Esophagus (tissue), 2 donors: ENCODE measurements around the gene ZBTB20. TPM values are rescaled to one million over a fixed set of nuclear protein-coding genes. Genes with fewer than 3 reads are reported as not detected.

Experiments
- H3K27ac ChIP-seq, 2 donors: one replicate each; pipeline ENCODE4 v1.5.1; 2013; ENCODE audit warnings: low read depth in 2 of 2, mild to moderate bottlenecking in 2 of 2, inconsistent platforms in 1 of 2, low read length in 1 of 2, moderate library complexity in 1 of 2
- H3K27me3 ChIP-seq, 2 donors: one replicate each; pipeline ENCODE4 v1.6.1; 2013; ENCODE audit warnings: low read length in 2 of 2, control low read depth in 1 of 2, mild to moderate bottlenecking in 1 of 2; ENCODE audit not compliant: insufficient read depth in 2 of 2, control insufficient read depth in 1 of 2
- H3K36me3 ChIP-seq, 2 donors: one replicate each; pipeline ENCODE4 v1.6.1; 2013; ENCODE audit warnings: low read length in 1 of 2; ENCODE audit not compliant: control insufficient read depth in 2 of 2, insufficient read depth in 2 of 2
- H3K4me1 ChIP-seq, 2 donors: one replicate each; pipeline ENCODE4 v1.6.1; 2013; ENCODE audit warnings: low read length in 1 of 2; ENCODE audit not compliant: control insufficient read depth in 2 of 2, insufficient read depth in 2 of 2
- H3K4me3 ChIP-seq, 2 donors: one replicate each; pipeline ENCODE4 v1.5.1; 2013; ENCODE audit warnings: low read length in 2 of 2, mild to moderate bottlenecking in 2 of 2, low read depth in 1 of 2, moderate library complexity in 1 of 2
- H3K9me3 ChIP-seq, 2 donors: one replicate each; pipeline ENCODE4 v1.6.1; 2013; ENCODE audit warnings: mild to moderate bottlenecking in 2 of 2, low read depth in 1 of 2, low read length in 1 of 2, moderate library complexity in 1 of 2; ENCODE audit not compliant: control insufficient read depth in 2 of 2, insufficient read depth in 1 of 2
- WGBS, 2 donors: extraction: QIAGEN DNeasy Blood & Tissue Kit; methylation state at CpG; one replicate each; pipeline ENCODE4 v1.1.7; 2013; 5-methylcytosine and 5-hydroxymethylcytosine counted together
- polyA plus RNA-seq, 2 donors: library from polyadenylated mRNA; stranded (reverse); fragments of 200-250 nt; gene quantifications; one replicate each; pipeline ENCODE4 v1.2.3, GENCODE V29; 2013
- donor health status: healthy with polysubstance abuse.
- donor health status: Bipolar disorder and iron deficiency.

The ZBTB20 gene
- polyA plus RNA-seq, 2 donors = 0.16 to 1.3 TPM

DNA sequence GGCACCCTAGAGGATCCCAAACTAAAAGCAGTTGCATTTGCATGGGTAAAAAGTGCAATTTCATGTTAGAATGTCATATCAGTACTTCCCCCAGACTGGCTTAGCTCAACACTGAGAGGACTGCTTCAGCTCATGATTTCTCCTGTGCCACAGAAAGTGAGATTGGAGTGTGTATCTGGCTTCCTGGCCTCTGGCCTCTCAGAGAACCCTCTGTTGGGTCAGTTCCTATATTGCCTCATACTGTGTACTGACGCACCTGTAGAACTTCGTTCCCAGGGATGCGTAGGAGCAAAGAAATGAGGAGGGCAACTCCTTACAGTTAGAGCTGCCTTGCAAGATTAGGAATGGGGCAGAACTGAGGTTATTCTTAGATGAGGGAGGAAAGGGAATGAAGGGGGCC, 512.5 kb downstream of the ZBTB20 start:
- no peak overlapping the region for H3K4me3 ChIP-seq
- 95 to 97% methylated on average over 3 of the region's 3 CpGs for WGBS, 2 donors
- H3K36me3 ChIP-seq = no peaks in the 10 kb centered on the region
- H3K4me1 ChIP-seq = no peaks in the 10 kb centered on the region
- no peak overlapping the region for H3K27ac ChIP-seq
- H3K9me3 ChIP-seq = no peaks in the 10 kb centered on the region
- no peaks in the 10 kb centered on the region for H3K27me3 ChIP-seq

- no peaks in the 10 kb centered on the region for H3K9me3 ChIP-seq
- 89 to 95% methylated on average over 1 of the region's 1 CpG for WGBS, 2 donors
- H3K4me1 ChIP-seq = no peaks in the 10 kb centered on the region
- no peaks in the 10 kb centered on the region for H3K27me3 ChIP-seq
- no peak overlapping the region for H3K27ac ChIP-seq
- no peaks in the 10 kb centered on the region for H3K36me3 ChIP-seq
- H3K4me3 ChIP-seq = no peak overlapping the region
Measured at GRCh38 chr3:114632757-114633424, 514.2 kb downstream of the ZBTB20 start.

GRCh38 chr3:114627770-114628169, 519.3 kb downstream of the ZBTB20 start:
- WGBS, 2 donors = 83 to 87% methylated on average over 4 of the region's 4 CpGs
- Histone ChIP-seq H3K4me3 (no peak overlapping the region), H3K36me3 (no peaks in the 10 kb centered on the region), H3K27me3 (no peaks in the 10 kb centered on the region), H3K27ac (no peak overlapping the region), H3K9me3 (no peaks in the 10 kb centered on the region), H3K4me1 (no peaks in the 10 kb centered on the region)

- no peak overlapping the region for H3K4me3 ChIP-seq
- 77 to 79% methylated on average over 4 of the region's 4 CpGs for WGBS, 2 donors
- H3K36me3 ChIP-seq = no peaks in the 10 kb centered on the region
- no peaks in the 10 kb centered on the region for H3K9me3 ChIP-seq
- H3K4me1 ChIP-seq = no peaks in the 10 kb centered on the region
- H3K27me3 ChIP-seq = no peaks in the 10 kb centered on the region
- peak overlapping the region in 1 of 2 donors; percentile 31 for H3K27ac ChIP-seq
Measured at GRCh38 chr3:114626751-114627150, 520.3 kb downstream of the ZBTB20 start.

GRCh38 chr3:114624571-114625181, 522.4 kb downstream of the ZBTB20 start:
- peak overlapping the region; percentile 13 to 15 for H3K4me3 ChIP-seq
- H3K27me3 ChIP-seq = no peaks in the 10 kb centered on the region
- H3K36me3 ChIP-seq = no peaks in the 10 kb centered on the region
- no peaks in the 10 kb centered on the region for H3K9me3 ChIP-seq
- no peaks in the 10 kb centered on the region for H3K4me1 ChIP-seq
- H3K27ac ChIP-seq = peak overlapping the region; percentile 86 to 92
- 49 to 57% methylated on average over 10 of the region's 10 CpGs for WGBS, 2 donors

DNA sequence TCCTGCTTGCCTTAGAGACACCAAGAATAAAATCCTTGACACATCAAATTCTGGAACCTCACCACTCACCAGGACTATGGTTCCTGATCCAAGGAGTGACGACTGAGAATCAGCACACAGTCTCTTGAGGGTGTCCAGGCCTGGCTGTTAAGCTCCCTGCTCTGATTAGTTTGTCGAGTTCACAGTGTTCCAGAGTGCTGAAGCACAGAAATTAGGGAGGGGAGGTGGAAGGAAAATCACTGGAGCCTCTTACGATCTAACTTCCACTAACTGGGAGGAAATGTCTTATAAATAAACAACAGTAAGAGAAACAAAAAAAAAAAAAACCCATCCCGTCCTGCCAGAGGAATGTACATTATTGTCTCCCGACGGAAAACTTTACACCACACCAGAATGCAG, 523.0 kb downstream of the ZBTB20 start:
- H3K4me1 ChIP-seq = no peaks in the 10 kb centered on the region
- H3K27ac ChIP-seq = peak overlapping the region; percentile 86 to 90
- H3K36me3 ChIP-seq = no peaks in the 10 kb centered on the region
- no peaks in the 10 kb centered on the region for H3K9me3 ChIP-seq
- no peaks in the 10 kb centered on the region for H3K27me3 ChIP-seq
- peak overlapping the region in 1 of 2 donors; percentile 15 for H3K4me3 ChIP-seq
- 53 to 64% methylated on average over 6 of the region's 6 CpGs for WGBS, 2 donors

DNA sequence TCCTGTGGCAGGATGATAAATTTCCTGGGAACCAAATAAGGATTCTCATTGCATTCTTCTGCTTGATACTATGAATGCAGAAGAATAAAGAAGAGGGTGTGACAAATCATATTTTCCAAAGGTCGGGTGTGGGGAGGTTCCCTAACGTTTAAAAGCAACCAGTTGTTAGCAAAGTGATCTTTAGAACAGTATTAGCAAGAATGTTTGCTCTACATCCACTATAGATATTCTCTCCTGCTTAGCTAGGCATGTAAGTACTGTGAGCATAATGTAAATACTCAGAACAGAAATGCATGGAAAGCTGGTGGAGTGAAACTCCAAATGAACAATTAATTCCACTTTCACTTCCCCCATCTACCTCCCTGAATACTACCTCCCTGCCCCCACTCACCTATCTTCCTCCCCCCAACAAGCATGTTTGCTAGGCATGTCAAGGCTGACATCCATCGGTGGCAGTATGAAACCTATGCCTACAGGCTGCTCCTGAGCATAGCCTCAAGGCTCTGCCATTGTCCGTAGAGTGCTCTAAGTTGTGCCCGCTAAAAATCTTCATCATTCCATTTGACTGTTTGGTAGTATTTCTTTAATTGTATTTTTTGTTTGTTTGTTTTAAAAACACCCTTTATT, 523.6 kb downstream of the ZBTB20 start:
- no peaks in the 10 kb centered on the region for H3K27me3 ChIP-seq
- H3K9me3 ChIP-seq = no peaks in the 10 kb centered on the region
- peak overlapping the region; percentile 11 to 15 for H3K4me3 ChIP-seq
- H3K27ac ChIP-seq = peak overlapping the region; percentile 75 to 90
- 48 to 56% methylated on average over 5 of the region's 5 CpGs for WGBS, 2 donors
- H3K4me1 ChIP-seq = no peaks in the 10 kb centered on the region
- H3K36me3 ChIP-seq = no peaks in the 10 kb centered on the region

DNA sequence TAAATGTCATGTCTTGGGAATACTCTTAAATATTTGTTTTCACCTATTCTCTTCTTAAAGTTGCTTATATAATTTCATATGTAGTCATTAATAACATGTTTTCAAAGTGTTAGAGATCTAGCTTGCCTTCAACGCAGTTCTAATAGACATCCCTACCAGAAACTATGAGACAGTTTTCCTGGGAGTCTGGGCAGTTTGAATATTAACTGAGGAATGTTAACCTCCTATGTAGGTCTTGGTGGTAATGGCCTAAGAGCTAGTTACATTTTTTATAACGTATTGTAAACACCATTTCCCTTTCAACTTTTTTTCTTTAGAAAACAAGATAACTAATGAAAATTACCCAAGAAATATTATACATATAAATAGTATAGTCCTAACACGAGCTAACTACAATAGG, 525.1 kb downstream of the ZBTB20 start:
- Histone ChIP-seq H3K27me3 (no peaks in the 10 kb centered on the region), H3K27ac (no peak overlapping the region), H3K36me3 (no peaks in the 10 kb centered on the region), H3K9me3 (no peaks in the 10 kb centered on the region), H3K4me3 (no peak overlapping the region), H3K4me1 (no peaks in the 10 kb centered on the region)
- 72 to 87% methylated on average over 3 of the region's 3 CpGs for WGBS, 2 donors

GRCh38 chr3:114619771-114620170, 527.3 kb downstream of the ZBTB20 start:
- Histone ChIP-seq H3K36me3 (no peaks in the 10 kb centered on the region), H3K27ac (no peak overlapping the region), H3K27me3 (no peaks in the 10 kb centered on the region), H3K4me1 (no peaks in the 10 kb centered on the region), H3K4me3 (no peak overlapping the region), H3K9me3 (no peaks in the 10 kb centered on the region)
- 88 to 90% methylated on average over 3 of the region's 3 CpGs for whole genome bisulfite sequencing, 2 donors
